Keratinocyte (primary cell): ENCODE data around the gene C4B.
"Not testable (repeated sequence)": the region's sequence is repeated elsewhere in the genome, so short reads cannot be mapped to it uniquely, and the experiment has no call there.

ENCODE experiments used
- CTCF ChIP-seq, 3 experiments: IDR thresholded peaks in 1 of 3; conservative IDR thresholded peaks in 1 of 3; optimal IDR thresholded peaks in 1 of 3; 2 replicates in 2 of 3; 3 replicates in 1 of 3; pipeline versions ENCODE3 to v1.5.1; 2011; ENCODE audit warnings: low read length in 3 of 3, mild to moderate bottlenecking in 3 of 3, moderate library complexity in 2 of 3, control low read depth in 1 of 3, inconsistent platforms in 1 of 3; ENCODE audit not compliant: insufficient read depth in 2 of 3; ENCODE audit errors: extremely low read depth in 1 of 3
- EZH2 ChIP-seq: IDR thresholded peaks from one replicate; pipeline ENCODE4 v1.6.1; 2012; ENCODE audit warnings: inconsistent platforms, mild to moderate bottlenecking, low read length, moderate library complexity

GRCh38 chr6:32067521-32067920 is 52.9 kb downstream of the C4B start:
- TF ChIP-seq CTCF (optimal IDR thresholded peaks at IDR 0.05 in 1 of 3, IDR thresholded peaks at IDR 0.05 in 1 of 3, conservative IDR thresholded peaks at IDR 0.05 in 1 of 3; ENCODE audit: extremely low read depth in 1 of 3, insufficient read depth in 2 of 3, low read length in 3 of 3); EZH2: not testable (repeated sequence)
